HG03280 (cell line): ENCODE results near the gene ORAI3.

Source experiments
- ATAC-seq: cut with Tn5 transposase; IDR thresholded peaks from one replicate; pipeline ENCODE4 v1.9.1; 2021; ENCODE audit warnings: mild to moderate bottlenecking, moderate library complexity; ENCODE audit not compliant: unreplicated experiment

The ORAI3 gene

GRCh38 chr16:30987581-30988190, 38.8 kb downstream of the ORAI3 start:
- no peak for ATAC-seq

- ATAC-seq, result no peak
These were observed 40.7 kb downstream of the ORAI3 start for GRCh38 chr16:30989469-30990047.

GRCh38 chr16:30990105-30990504, 41.2 kb downstream of the ORAI3 start:
- ATAC-seq, result no peak

- ATAC-seq, result no peak
These were observed 42.2 kb downstream of the ORAI3 start for GRCh38 chr16:30991052-30991451.

GRCh38 chr16:30992276-30992780, 43.5 kb downstream of the ORAI3 start:
- ATAC-seq, result no peak

- no peak for ATAC-seq
These were observed 44.3 kb downstream of the ORAI3 start for GRCh38 chr16:30992931-30993816.

- no peak for ATAC-seq
These were observed 47.1 kb downstream of the ORAI3 start for GRCh38 chr16:30995927-30996323.

- no peak for ATAC-seq
These were observed 47.6 kb downstream of the ORAI3 start for GRCh38 chr16:30996324-30996984.

- peak; percentile 87 for ATAC-seq
These were observed 48.3 kb downstream of the ORAI3 start for GRCh38 chr16:30996985-30997724.

- no peak for ATAC-seq
These were observed 49.1 kb downstream of the ORAI3 start for GRCh38 chr16:30997725-30998711.

- no peak for ATAC-seq
These were observed 50.2 kb downstream of the ORAI3 start for GRCh38 chr16:30998852-30999761.

GRCh38 chr16:31000671-31001382, 52.0 kb downstream of the ORAI3 start:
- no peak for ATAC-seq

- ATAC-seq, result no peak
These were observed 52.8 kb downstream of the ORAI3 start for GRCh38 chr16:31001507-31002249.

GRCh38 chr16:31002250-31002700, 53.4 kb downstream of the ORAI3 start:
- ATAC-seq, result no peak

GRCh38 chr16:31002862-31003341, 54.0 kb downstream of the ORAI3 start:
- ATAC-seq, result no peak

- no peak for ATAC-seq
These were observed 54.9 kb downstream of the ORAI3 start for GRCh38 chr16:31003744-31004143.
